ENCODE data around the gene MPPE1.
A peak's percentile ranks its signal among the peaks of the same experiment; 100 is the strongest.
"Not testable (repeated sequence)": the region's sequence is repeated elsewhere in the genome, so short reads cannot be mapped to it uniquely, and the experiment has no call there.

Gene MPPE1, protein sequence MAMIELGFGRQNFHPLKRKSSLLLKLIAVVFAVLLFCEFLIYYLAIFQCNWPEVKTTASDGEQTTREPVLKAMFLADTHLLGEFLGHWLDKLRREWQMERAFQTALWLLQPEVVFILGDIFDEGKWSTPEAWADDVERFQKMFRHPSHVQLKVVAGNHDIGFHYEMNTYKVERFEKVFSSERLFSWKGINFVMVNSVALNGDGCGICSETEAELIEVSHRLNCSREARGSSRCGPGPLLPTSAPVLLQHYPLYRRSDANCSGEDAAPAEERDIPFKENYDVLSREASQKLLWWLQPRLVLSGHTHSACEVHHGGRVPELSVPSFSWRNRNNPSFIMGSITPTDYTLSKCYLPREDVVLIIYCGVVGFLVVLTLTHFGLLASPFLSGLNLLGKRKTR

DNA sequence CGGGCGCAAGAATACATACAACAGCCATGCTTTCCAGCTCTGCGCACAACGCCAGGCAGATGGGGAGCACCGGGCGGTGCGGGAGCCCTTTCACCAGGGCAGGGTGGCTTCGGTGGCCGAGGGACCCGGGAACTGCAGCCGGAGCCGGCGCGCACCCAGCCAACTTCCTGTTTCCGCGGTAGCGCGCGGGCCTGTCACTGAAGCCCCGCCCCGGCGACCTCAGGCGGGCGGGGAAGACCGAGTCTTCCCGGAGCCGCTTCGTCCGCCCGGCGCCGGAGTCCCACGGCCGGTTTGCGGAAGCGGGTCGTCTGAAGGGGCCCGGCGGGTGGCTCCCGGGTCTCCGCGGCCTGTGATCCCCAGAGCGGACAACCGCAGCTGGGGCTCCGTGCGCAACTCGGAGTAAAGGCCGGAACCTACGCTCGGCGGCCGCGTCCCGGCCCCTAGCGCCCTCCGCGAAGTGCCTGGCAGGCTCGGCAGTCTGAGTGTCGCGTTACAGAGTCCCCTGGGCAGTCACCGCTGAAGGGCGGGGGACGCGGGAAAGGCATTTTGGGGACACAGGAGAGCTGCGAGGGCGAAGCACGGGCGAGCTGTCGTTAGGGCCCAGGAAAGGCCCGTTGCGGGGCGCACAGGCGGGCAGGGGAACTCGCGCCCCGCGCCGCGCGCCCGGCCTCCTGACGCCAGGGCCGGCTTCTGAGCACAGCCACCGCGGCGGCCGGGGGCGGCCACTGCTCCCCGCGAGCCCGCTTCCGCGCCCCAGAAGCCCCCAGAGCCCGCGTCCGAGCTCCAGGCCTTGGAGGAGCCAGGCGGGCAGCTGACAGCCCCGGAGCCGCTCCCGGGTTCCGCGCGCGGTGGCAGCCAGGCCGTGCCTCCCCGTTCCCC, at the start of gene MPPE1:
TSS of gene MPPE1 (minus strand) at position 136 of the 879 bp plus-strand sequence. CDS start 11,053 bp downstream, outside the sequence.
- peak; percentile 93 for DNase-seq

DNA sequence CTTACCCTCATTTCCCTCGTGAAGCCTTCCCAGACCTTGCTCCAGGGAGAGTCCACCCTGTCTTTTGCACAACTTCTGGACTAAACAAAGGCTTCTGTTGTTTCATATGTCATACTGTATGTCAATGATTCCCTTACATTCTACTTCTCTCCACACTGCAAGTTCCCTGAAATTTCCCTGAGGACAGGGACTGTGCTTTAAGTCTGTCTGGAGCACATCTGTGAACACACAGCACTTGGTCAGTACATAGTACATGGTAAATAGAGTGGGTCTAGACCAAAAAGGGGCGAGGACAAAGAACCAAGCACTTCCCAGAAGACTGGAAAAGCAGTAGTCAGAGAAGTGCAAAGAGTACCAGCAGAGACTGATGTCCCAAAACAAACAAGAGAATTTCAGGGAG, 49.5 kb upstream of the MPPE1 start:
- DNase-seq = no peak

DNA sequence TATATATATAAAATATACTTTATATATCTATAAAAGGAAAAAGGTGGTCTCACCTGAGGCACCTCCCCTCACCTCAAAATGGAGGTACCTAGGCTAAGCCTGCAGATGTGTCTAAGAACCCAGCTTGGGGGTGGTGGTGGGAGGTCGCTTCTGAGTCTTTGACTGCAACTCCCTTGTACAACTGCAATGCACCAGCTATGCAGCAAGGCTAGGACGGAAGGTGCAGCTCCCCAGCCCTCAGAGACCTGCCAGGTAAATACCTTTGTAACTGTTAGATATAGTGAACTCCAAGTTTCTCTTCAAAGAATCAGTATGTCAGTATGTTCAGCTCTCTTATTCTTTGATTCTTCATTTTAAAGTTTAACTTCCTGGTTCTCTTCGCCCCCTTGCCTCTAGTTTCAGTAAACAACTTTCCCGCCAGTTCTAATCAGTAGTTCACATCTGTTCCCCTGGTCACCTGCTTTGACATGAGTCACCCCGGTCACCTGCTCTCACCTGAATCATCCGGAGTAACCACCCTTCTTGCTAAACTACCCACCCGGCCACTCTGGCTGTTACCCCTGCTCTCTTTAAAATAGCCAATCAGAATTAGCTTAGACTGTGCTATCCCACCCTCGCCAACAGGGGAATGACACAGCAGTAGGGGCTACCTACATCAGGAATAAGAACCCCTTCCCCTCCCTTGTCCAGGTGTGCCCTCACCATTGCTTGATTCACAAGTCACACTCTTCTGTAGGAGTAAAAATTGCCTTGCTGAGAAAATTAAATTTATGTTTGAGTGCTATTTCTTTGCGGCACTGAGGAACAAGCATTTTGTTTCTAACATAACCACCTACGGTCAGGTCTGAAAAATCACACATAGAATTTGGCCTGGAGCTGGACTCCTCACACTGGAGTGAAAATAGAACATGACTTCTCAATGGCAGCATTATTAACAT, 48.5 kb upstream of the MPPE1 start:
- DNase-seq = no peak

DNA sequence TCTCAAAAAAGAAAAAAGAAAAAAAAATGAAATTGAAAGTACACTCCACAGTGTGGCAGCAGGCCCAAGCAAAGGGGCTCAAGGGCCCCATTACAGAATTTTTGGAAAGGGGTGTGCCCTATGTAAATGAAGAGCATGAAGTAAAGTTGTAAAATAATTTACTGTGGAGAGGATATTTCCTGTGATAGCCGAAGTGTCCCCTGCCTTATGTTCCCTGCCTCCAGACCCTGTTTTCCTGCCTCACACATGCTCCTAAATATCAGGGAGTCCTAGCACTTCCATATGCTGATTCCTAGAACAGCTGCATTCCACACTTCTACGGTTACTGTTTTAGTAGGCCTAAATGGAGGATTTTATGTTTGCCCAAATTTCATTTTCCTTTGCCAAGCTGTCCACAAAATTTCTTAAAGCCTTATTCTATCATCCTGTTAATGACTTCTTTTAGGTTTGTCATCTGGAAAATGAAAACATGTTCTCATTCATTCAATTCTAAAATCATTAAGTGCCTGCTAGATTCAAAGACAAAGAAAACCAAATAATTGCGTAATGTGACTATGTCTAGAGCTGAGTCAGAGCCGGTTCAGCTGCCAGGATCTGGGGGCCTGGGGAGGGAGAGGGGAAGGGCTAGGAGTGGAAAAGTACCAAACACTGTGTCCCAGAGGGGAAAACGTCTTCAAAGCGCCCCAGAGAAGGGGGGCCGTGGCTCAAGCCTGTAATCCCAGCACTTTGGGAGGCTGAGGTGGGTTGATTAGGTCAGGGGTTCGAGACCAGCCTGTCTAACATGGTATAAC, 47.3 kb upstream of the MPPE1 start:
- DNase-seq = no peak

DNA sequence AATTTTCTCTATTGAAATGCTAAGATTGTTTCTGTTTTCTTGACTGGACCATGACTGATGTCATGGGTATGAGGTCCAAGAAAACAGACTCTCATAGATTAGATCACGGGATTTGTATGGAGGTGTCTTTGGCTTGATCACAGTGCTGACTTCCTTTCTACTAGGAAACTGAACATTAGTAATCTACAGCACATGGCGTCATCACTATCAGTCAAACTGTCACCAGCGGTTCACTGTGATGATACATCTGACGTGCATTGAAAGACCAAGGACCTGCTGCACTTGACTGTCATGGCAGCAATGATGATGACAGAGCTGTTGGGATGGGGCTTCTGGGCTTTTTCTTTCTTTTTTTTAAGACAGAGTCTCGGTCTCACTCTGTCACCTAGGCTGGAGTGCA, 45.0 kb upstream of the MPPE1 start:
- DNase-seq = no peak

DNA sequence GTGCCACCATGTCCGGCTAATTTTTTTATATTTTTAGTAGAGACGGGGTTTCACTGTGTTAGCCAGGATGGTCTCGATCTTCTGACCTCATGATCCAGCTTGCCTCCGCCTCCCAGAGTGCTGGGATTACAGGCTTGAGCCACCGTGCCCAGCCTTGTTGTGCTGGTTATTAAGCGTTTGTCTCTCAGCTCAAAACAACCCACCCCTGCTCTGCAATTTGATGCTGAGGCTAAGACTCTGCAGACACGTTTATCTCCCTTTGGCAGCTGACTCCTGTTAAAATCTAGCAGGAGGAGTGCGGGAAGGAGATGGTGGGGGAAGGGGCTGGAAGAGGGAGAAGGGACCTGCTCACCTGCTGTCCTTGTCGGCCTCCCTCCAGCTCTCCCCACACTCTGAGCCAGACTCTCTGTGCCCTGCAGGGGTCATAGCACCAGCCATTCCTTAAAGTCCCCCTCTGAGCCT, 43.3 kb upstream of the MPPE1 start:
- DNase-seq = no peak

DNA sequence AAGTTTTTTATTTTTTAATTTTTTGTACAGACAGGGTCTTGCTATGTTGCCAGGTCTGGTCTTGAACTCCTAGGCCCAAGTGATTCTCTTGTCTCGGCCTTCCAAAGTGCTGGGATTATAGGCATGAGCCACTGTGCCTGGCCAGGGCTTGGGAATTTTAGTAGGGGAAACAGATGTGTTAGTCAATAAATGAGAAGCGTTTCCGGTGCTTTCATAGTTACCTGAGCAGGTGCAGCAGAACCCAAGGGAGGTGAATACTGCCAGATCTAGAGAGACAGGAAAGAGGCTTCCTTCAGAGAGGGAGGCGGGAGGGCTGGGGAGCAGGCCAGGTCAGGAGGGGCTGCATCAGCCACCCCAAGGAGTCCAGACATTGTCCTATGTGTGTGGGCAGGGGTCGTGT, 42.7 kb upstream of the MPPE1 start:
- DNase-seq = no peak

DNA sequence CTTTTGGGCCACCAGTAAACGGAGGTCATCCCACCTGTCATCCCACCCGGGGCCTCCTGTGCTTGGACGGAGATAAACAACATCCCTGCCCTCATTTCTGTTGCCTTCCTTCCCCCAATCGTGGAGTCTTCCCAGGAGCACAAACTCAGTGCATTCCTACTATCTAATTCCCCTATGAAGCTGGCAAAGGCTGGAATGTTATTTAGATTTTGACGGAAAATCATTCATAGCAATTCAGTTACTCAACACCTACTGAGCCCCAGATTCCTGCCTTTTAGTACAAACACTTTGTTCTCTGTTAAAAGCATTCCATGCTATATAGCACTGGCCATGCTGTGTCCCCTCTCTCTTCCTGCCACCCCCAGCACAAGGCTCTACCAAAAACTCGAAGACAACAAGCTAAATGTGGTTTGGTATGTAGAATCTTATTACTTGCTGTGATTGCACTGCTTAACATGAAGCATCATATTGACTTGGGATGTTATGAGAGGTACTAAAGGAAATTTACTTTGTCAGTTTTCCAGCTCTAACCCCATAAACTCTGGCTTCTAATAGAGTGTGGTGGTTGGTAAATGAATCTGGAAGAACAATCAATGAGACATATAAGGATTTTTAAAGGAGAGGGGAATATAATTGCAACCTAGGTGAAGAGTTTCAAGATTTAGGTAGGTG, 40.9 kb upstream of the MPPE1 start:
- DNase-seq = no peak

DNA sequence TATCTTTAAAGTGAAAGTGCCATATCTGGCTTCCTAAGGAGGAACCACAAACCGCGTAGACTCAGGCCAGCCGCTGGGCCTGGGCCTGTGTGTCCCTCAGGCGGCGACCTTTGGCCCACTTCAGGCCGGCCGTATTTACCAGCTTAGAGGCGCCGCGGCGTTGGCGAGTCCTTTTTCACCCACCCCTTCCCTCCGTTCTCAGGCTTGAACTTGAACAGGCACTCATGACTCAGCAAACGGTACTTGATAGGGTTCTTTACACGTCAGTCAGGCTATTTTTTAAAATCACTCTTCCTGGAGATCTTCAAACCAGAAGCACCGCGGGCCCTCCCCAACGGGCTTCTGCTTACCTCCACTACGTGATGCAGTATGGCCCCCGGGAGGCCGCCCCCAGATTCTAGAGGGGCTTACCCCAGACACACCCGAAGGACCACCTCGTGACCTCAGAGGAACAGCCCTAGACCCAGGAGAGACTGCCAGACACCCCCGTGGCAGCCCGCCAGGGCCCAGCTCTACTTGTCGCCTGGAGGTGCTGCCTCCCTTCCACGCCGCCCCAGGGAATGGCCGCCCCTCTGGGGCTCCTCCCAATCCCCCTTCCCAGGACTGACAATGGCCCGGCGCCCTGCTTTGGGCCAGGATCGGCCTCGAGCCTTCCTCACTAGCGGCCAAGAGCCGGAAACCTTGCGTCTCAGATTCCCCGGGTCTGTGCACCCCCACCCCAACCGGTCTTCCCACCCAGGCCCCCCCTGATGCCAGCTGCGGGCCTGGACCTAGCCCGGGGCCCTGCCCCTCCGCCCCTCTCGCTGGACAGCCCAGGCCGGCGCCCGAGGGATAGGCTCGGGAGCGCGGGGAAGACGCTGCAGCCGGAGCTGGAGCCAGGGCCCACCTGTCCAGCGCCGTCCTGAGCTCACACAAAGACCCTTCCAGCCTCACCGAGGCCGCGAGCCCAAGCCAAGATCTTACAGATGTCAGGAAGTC, 39.4 kb upstream of the MPPE1 start:
- peak; percentile 82 for DNase-seq

DNA sequence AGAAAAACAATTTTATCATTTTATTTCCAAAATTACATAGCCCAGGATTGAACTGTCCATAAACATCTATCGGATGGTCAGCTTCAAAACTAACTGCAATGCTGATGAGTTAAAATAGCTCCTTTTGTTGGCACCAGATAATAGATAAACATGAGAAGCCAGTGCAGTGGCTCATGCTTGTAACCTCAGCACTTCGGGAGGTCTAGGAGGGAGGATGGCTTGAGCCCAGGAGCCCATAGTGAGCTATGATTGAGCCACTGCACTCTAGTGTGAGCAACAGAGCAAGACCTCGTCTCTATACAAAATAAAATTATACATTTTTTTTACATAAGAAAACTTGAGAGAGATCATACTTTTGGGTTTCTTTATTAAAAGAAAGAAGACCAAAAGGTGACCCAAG, 38.6 kb upstream of the MPPE1 start:
- DNase-seq = no peak

DNA sequence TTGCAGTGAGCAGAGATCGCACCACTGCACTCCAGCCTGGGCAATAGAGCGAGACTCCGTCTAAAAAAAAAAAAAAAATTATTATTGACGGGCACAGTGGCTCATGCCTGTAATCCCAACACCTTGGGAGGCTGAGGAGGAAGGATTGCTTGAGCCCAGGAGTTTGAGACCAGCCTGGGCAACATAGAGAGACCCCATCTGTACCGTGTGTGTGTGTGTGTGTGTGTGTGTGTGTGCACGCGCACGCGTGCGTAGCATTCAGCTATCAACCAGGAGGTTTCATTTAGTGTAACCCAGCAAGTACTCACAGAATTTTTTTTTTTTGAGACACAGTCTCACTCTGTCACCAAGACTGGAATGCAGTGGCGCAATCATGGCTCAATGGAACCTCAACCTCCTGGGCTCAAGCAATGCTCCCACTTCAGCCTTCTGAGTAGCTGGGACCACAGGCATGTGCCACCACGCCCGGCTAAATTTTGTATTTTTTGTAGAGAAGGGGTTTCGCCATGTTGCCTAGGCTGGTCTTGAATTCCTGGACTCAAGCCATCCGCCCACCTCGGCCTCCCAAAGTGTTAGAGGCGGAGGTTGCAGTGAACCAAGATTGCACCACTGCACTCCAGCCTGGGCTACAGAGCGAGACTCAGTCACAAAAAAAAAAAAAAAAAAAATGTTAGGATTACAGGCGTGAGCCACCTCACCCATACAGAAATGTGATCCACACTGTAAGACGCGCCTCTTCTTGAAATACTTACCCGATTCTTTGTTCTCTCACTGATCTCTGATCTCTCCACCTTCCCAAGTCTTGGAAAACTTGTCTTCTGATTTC, 37.9 kb upstream of the MPPE1 start:
- DNase-seq = not testable (repeated sequence)

DNA sequence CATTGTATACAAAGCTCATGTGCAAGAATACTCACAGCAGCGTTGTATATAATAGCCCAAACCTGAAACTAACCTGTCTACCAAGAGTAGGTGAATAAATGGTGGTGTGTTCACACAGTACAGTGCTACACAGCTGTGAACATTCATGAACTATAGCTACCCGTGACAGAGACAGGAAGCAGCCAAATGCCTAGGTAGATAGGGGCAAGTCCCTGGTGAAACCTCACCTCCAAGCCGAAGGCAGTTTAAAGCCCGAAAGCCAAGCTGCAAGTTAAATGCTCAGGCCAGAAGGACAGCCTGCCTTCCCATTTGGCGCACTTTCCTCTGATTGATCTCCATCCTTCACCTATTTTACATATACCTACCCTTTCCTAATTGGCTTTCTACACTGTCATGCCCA, 36.7 kb upstream of the MPPE1 start:
- no peak for DNase-seq

DNA sequence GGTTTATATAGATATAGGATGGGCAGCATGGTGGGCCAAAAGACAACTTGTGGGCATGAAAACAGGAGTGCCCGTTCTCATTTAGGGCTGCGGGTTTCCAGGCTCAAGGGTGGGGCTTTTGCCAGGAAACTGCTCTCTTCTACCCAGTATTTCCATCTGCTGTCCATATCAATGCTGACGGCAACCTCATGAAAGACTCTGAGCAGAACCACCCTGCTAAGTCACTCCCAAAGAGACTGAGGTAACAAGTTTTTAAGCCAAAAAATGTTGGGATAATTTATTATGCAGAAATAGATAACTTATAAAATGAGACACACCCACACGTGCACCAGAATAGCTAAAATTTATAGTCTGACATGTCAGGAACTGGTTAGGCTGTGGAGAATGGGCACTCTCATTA, 36.1 kb upstream of the MPPE1 start:
- DNase-seq = no peak

DNA sequence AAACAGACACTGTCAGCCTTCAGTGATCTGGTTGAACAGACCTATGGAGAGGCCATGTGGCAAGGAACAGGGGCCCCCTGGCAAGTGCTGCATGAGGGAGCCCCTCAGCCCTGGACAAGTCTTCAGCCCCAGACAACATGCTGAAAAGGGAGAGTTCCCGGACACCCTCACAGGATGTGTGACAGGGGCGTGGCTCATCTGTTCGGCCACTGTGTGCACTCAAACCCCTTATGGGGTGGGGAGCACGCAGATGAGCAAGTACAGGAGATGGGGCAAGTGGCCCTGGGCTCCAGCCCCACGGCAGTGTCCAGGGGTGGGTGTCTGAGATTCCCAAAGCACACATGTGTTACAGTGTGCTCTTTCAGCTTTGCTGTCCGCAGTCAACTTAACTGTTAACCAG, 35.4 kb upstream of the MPPE1 start:
- DNase-seq = no peak

DNA sequence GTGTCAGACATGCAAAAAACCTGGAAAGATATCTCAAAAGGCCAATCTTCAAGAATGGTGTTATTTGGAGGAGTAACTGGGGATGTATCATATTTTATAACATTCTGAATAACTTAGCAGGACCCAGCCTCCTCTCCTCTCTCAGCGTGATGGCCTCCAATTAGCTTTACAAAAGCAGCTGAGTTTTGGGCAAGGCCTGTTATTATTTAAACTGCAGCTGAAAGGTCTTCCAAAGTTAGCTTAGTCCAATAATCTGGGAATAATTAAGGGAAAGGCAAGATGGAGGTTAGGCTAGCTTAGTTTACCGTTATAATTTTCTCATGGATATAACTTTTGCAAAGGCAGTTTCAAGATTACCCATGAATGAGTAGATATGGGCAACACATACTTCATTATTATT, 32.8 kb upstream of the MPPE1 start:
- DNase-seq = no peak

DNA sequence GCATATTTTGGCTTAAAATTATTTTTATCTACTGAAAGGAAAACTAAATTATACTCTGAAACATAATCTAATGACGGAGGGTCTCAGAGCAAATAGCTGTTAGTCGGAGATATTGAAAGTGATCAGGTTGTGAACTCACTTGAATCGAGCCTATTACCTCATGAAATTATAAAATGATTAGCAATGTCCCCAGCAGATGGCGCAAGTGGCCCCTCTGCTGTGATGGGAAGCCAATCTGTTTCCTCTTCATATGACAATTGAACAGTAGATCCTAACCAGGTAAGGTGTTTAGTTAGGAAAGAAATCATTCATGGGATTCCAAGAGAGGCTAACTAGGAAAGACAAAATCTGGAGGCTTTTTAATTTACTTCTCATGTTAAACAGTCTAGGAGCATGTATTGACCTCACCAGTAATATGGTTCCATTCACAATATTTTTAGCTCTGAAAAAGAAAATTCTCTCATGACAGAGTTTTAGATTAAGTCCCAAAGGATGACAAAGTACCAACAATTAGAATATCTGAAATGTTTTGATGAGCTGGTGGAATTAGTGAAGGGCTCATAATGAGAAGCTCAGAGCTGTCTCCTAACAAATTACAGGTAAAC, 29.9 kb upstream of the MPPE1 start:
- DNase-seq = peak; percentile 87

DNA sequence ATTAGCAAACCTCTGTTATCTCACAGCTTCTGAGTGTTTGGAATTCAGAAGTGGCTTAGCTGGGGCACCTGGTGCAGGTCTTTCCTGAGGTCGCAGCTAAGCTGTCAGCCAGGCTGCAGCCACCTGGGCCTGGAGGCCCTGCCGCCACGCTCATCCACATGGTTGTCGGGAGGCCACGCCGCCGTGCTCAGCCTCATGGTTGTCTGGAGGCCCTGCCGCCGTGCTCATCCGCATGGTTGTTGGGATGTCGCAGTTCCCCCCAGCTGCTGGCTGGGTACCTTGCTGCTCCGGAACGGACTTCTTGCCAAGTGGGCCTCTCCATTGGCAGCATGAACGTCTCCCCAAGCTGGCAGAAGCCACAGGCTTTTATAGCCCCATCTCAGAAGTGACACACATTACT, 24.3 kb upstream of the MPPE1 start:
- DNase-seq = no peak

DNA sequence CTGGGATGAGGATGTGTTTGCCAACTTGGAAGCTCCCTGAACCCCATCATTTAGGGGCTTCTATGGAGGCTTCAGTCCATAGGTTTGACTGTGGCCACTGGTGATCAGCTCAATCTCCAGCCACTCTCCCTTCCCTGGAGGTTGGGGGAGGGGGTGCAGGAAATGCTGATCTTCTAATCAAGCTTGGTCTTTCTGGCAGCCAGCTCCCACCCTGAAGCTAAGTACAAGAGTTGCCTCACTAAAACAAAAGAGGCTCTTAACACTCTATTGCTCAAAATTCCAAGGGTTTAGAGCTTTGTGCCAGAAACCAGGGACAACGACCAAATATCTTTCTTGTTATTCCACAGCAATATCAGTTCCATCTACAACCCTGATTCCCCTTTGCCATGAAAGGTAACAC, 19.4 kb upstream of the MPPE1 start:
- DNase-seq = no peak
